Activated CD8-positive, alpha-beta memory T cell treated with anti-CD3 and anti-CD28 coated beads, Interleukin-2, amount 50 U/mL, for 24 hours (primary cell): ENCODE results near the gene HIVEP1.

ENCODE experiments used
- DNase-seq: peaks from one replicate; pipeline ENCODE4 v3.0.0-alpha.2; 2020; ENCODE audit errors: extremely low read depth

Gene HIVEP1

GRCh38 chr6:12189150-12189549, 177.0 kb downstream of the HIVEP1 start:
- no peak for DNase-seq

GRCh38 chr6:12189661-12190060, 177.5 kb downstream of the HIVEP1 start:
- no peak for DNase-seq

- DNase-seq: no peak
Measured at GRCh38 chr6:12190252-12190651, 178.1 kb downstream of the HIVEP1 start.

- DNase-seq: no peak
Measured at GRCh38 chr6:12196326-12196936, 184.3 kb downstream of the HIVEP1 start.

- no peak for DNase-seq
Measured at GRCh38 chr6:12198851-12199250, 186.7 kb downstream of the HIVEP1 start.

- DNase-seq: no peak
Measured at GRCh38 chr6:12200015-12200564, 188.0 kb downstream of the HIVEP1 start.

GRCh38 chr6:12200761-12201160, 188.6 kb downstream of the HIVEP1 start:
- DNase-seq: no peak

- DNase-seq: no peak
Measured at GRCh38 chr6:12203001-12203400, 190.9 kb downstream of the HIVEP1 start.

- DNase-seq: no peak
Measured at GRCh38 chr6:12208190-12208589, 196.1 kb downstream of the HIVEP1 start.

- DNase-seq: no peak
Measured at GRCh38 chr6:12208673-12209072, 196.6 kb downstream of the HIVEP1 start.
